K562 (cell line): ENCODE data around the gene WASF2. TPM values are rescaled to one million over a fixed set of nuclear protein-coding genes. Genes with fewer than 3 reads are reported as not detected.

ENCODE experiments used
- ATAC-seq: fragments of 200-7000 bp; cut with Tn5 transposase; 3 replicates; pipeline ENCODE4 v1.9.1; 2020; ENCODE audit warnings: moderate library complexity
- BruUV-seq: library from RNA; stranded (reverse); fragments of 400-500 nt; replicated peaks from 2 replicates; lab custom pipeline; 2021; lab: Mats Ljungman, UMichigan
- CTCF ChIA-PET: fragments of 300-600 bp; formaldehyde crosslinking; extraction: SDS; loops from one replicate; lab custom pipeline; 2021; ENCODE audit warnings: low intra/inter-chr PET ratio; lab: Yijun Ruan, JAX
- POLR2A ChIA-PET: fragments of 300-600, 350-650 bp; sonication (Branson Sonifier 250); formaldehyde crosslinking; extraction: SDS; loops from one replicate; lab custom pipeline; 2021; ENCODE audit warnings: antibody characterized with exemption, inconsistent platforms; lab: Yijun Ruan, JAX
- DNase-seq, 4 experiments: peaks; one replicate each; pipeline versions ENCODE4 v3.0.0 to v3.0.0-alpha.2; 2011 to 2018; ENCODE audit warnings: low spot score in 3 of 4, mixed read lengths in 3 of 4; ENCODE audit errors: extremely low read depth in 1 of 4
- FAIRE-seq: peaks from 2 replicates; lab custom pipeline; 2011; peaks lifted over from hg19 to GRCh38; lab: Jason Lieb, UNC
- H2AFZ ChIP-seq: 2 replicates; pipeline ENCODE4 v1.6.0; 2011; ENCODE audit warnings: low read depth, low read length, control low read depth, inconsistent platforms
- H3K27ac ChIP-seq: fragments of 200-600 bp; 3 replicates; pipeline ENCODE4 v1.8.0; 2011; ENCODE audit warnings: low read depth, mild to moderate bottlenecking, control low read depth, inconsistent platforms, low read length, moderate library complexity, mixed read lengths; ENCODE audit errors: extremely low read depth
- H3K27me3 ChIP-seq, 2 experiments: fragments of 300-600 bp in 1 of 2; 2 replicates in 1 of 2; 3 replicates in 1 of 2; pipeline versions ENCODE4 v1.6.0 to v1.8.0; 2011; ENCODE audit warnings: inconsistent platforms in 2 of 2, low read length in 2 of 2, mild to moderate bottlenecking in 1 of 2, mixed read lengths in 1 of 2, moderate library complexity in 1 of 2; ENCODE audit not compliant: control insufficient read depth in 2 of 2, insufficient read depth in 2 of 2
- H3K36me3 ChIP-seq: fragments of 300-600 bp; 3 replicates; pipeline ENCODE4 v1.8.0; 2011; ENCODE audit warnings: mild to moderate bottlenecking, low read length, inconsistent platforms; ENCODE audit not compliant: control insufficient read depth, insufficient read depth
- H3K4me1 ChIP-seq, 2 experiments: fragments of 200-600 bp in 1 of 2; replicated peaks in 1 of 2; 2 replicates in 1 of 2; 3 replicates in 1 of 2; pipeline versions ENCODE4 v1.5.1 to v1.8.0; 2011; ENCODE audit warnings: inconsistent platforms in 2 of 2, low read length in 2 of 2, mild to moderate bottlenecking in 1 of 2, mixed read lengths in 1 of 2, moderate library complexity in 1 of 2; ENCODE audit not compliant: control insufficient read depth in 2 of 2, insufficient read depth in 2 of 2
- H3K4me2 ChIP-seq: 2 replicates; pipeline ENCODE4 v1.6.1; 2011; ENCODE audit warnings: low read length, control low read depth, inconsistent platforms, mixed read lengths; ENCODE audit not compliant: insufficient read depth
- H3K4me3 ChIP-seq: fragments of 200-600 bp; sonication (generic), shearing (Covaris generic); 2 replicates; pipeline ENCODE4 v1.5.1; 2016; ENCODE audit warnings: control low read depth, inconsistent platforms
- H3K79me2 ChIP-seq: fragments of 200-600 bp; 3 replicates; pipeline ENCODE4 v1.8.0; 2011; ENCODE audit warnings: low read length, inconsistent platforms; ENCODE audit not compliant: control insufficient read depth, insufficient read depth
- H3K9ac ChIP-seq, 2 experiments: 2 replicates each; pipeline versions ENCODE4 v1.6.0 to v1.6.1; 2011; ENCODE audit warnings: low read depth in 2 of 2, low read length in 2 of 2, control low read depth in 1 of 2, inconsistent platforms in 1 of 2, mild to moderate bottlenecking in 1 of 2, mixed read lengths in 1 of 2; ENCODE audit not compliant: insufficient read depth in 1 of 2
- H3K9me1 ChIP-seq: one replicate; pipeline ENCODE4 v1.6.0; 2011; ENCODE audit warnings: inconsistent platforms, mild to moderate bottlenecking, low read length, moderate library complexity; ENCODE audit not compliant: control insufficient read depth, insufficient read depth
- H3K9me3 ChIP-seq: replicated peaks from 2 replicates; pipeline ENCODE4 v1.5.1; 2011; ENCODE audit warnings: low read depth, low read length, inconsistent platforms; ENCODE audit not compliant: control insufficient read depth, insufficient read depth
- H4K20me1 ChIP-seq: replicated peaks from 2 replicates; pipeline ENCODE4 v1.6.1; 2011; ENCODE audit warnings: low read length, inconsistent platforms, mixed read lengths; ENCODE audit not compliant: control insufficient read depth, insufficient read depth
- CEBPB ChIP-seq: fragments of 450-650 bp; IDR thresholded peaks from 2 replicates; pipeline ENCODE4 v1.6.1; 2016; ENCODE audit warnings: missing genetic modification characterization, missing compliant biosample characterization
- CREB3 ChIP-seq: fragments of 450-650 bp; conservative IDR thresholded peaks from 2 replicates; pipeline ENCODE4 v1.6.1; 2016; ENCODE audit warnings: missing genetic modification characterization, low read depth, mild to moderate bottlenecking, missing compliant biosample characterization, moderate library complexity
- E2F3 ChIP-seq: fragments of 250-450 bp; sonication (Bioruptor Pico); IDR thresholded peaks from 2 replicates; pipeline ENCODE4 v1.4.0; 2020; ENCODE audit warnings: mild to moderate bottlenecking
- ESRRB ChIP-seq: fragments of 250-450 bp; sonication (Bioruptor Pico); IDR thresholded peaks from 2 replicates; pipeline ENCODE4 v1.5.0; 2020; ENCODE audit warnings: mild to moderate bottlenecking, moderate library complexity, borderline replicate concordance
- ILF3 ChIP-seq: fragments of 450-650 bp; IDR thresholded peaks from 2 replicates; pipeline ENCODE4 v1.6.1; 2018; ENCODE audit warnings: antibody characterized with exemption, mild to moderate bottlenecking, moderate library complexity, borderline replicate concordance
- NFE2 ChIP-seq: IDR thresholded peaks from 2 replicates; pipeline ENCODE4 v1.6.1; 2014; ENCODE audit warnings: antibody characterized with exemption, low read depth
- NFE2L1 ChIP-seq: fragments of 450-650 bp; IDR thresholded peaks from 2 replicates; pipeline ENCODE4 v1.6.1; 2016; ENCODE audit warnings: missing genetic modification characterization, low read depth, mild to moderate bottlenecking, missing compliant biosample characterization, moderate library complexity, borderline replicate concordance
- NFIC ChIP-seq: fragments of 450-650 bp; IDR thresholded peaks from 2 replicates; pipeline ENCODE4 v1.6.1; 2017; ENCODE audit warnings: mild to moderate bottlenecking, inconsistent platforms
- NR2F6 ChIP-seq: fragments of 450-650 bp; formaldehyde crosslinking; IDR thresholded peaks from 2 replicates; pipeline ENCODE4 v1.4.0; 2020; ENCODE audit warnings: mild to moderate bottlenecking
- RCOR1 ChIP-seq, 2 experiments: IDR thresholded peaks; 2 replicates each; pipeline ENCODE4 v1.6.1; 2012; ENCODE audit warnings: low read depth in 2 of 2, low read length in 2 of 2, borderline replicate concordance in 1 of 2, improper control_type of control experiment in 1 of 2
- RFX1 ChIP-seq: fragments of 450-650 bp; IDR thresholded peaks from 2 replicates; pipeline ENCODE4 v1.6.1; 2016; ENCODE audit warnings: mild to moderate bottlenecking, moderate library complexity
- ZBTB33 ChIP-seq: sonication (generic); formaldehyde crosslinking; IDR thresholded peaks from 2 replicates; pipeline ENCODE4 v1.8.1; 2023; ENCODE audit warnings: mild to moderate bottlenecking, missing genetic modification reagents
- ZBTB34 ChIP-seq: fragments of 250-450 bp; sonication (Bioruptor Pico); IDR thresholded peaks from 2 replicates; pipeline ENCODE4 v1.8.0; 2021; ENCODE audit warnings: mild to moderate bottlenecking, moderate library complexity
- WGBS: fragments of 100-300 bp; shearing (Covaris generic); methylation state at CpG from one replicate; pipeline ENCODE4 v1.1.6; 2016; ENCODE audit warnings: low coverage, mixed read lengths; ENCODE audit not compliant: insufficient coverage; ENCODE audit errors: missing lambda C conversion rate; 5-methylcytosine and 5-hydroxymethylcytosine counted together
- in situ Hi-C: fragments of 300-500 bp; cut with MboI; formaldehyde crosslinking; loops from 4 replicates; pipeline ENCODE4 v1.15.0; 2018; ENCODE audit warnings: inconsistent platforms, mixed read lengths
- intact Hi-C: fragments of 100-400 bp; cut with micrococcal nuclease; formaldehyde crosslinking; loops from 2 replicates; pipeline ENCODE4 v1.14.2; 2022
- polyA plus RNA-seq, 8 experiments: library from polyadenylated mRNA; depleted of rRNA in 4 of 8; stranded (reverse) in 5 of 8; unstranded in 3 of 8; fragments of >200 nt; fragmentation: Nextera tagmentation in 2 of 8; fragmentation: Illumina TruSeq in 1 of 8; extraction: Ambion mirVana in 2 of 8; extraction: Trizol in 1 of 8; gene quantifications; 2 replicates each; pipeline versions ENCODE4 v1.2.1 to v1.2.3, GENCODE V29; 2011 to 2014; ENCODE audit warnings: inconsistent platforms in 1 of 8, missing spikeins in 1 of 8
- total RNA-seq, 7 experiments: library from RNA; depleted of rRNA in 6 of 7; stranded (reverse); fragments of >200 nt in 6 of 7; fragmentation: Illumina TruSeq in 2 of 7; extraction: Trizol in 2 of 7; gene quantifications; 2 replicates each; pipeline versions ENCODE4 v1.2.1 to v1.2.3, GENCODE V29; 2011 to 2021; ENCODE audit warnings: low replicate concordance in 1 of 7

The WASF2 gene
- total and polyA plus RNA-seq, 9 of the 15 experiments (the other 6 are each of a cell fraction or from before 2014, with no cell fraction given) = 8.2 to 163 (median 31.2) TPM

GRCh38 chr1:27507960-27508665 is 18.1 kb upstream of the WASF2 start (continued):
- TF ChIP-seq NFIC (peak; percentile 33; the same call in 1 of the 2 replicates), RFX1 (no peak), RCOR1 (IDR thresholded peaks at IDR 0.05; ENCODE audit: borderline replicate concordance in 1 of 2, low read depth in 2 of 2, low read length in 2 of 2) (peak; percentile 83 to 97), ZBTB34 (CRISPR knock-in tag) (no peak), ILF3 (no peak)

- Histone ChIP-seq H3K27ac (no peak overlapping the region), H4K20me1 (no peaks in the 10 kb centered on the region), H3K4me2 (no peak overlapping the region), H3K4me1 (peaks cover 22 to 30% of the 10 kb centered on the region in 2 experiments; a peak in 4 of 5 replicates), H2AFZ (no peak overlapping the region), H3K27me3 (no peaks in the 10 kb centered on the region), H3K4me3 (no peak overlapping the region), H3K9me1 (no peaks in the 10 kb centered on the region), H3K36me3 (no peaks in the 10 kb centered on the region), H3K9ac (no peak overlapping the region), H3K9me3 (no peaks in the 10 kb centered on the region), H3K79me2 (no peaks in the 10 kb centered on the region)
- intact Hi-C loops = loop anchor here (5.0 kb wide), 1 partner anchor 101 kb away; no protein-coding TSS in a partner anchor
- 81% methylated on average over 6 of the region's 6 CpGs for WGBS
- FAIRE-seq = no peak
- BruUV-seq = no TSS peak
- ChIA-PET POLR2A (interaction anchor here (0.7 to 1.9 kb wide), 2 partner anchors 15 to 116 kb away, joined by 3 to 7 read pairs; no protein-coding TSS in a partner anchor), CTCF (interaction anchor here (0.6 kb wide), 1 partner anchor 222 kb away, joined by 4 read pairs; no protein-coding TSS in a partner anchor)
- ATAC-seq = no peak
- DNase-seq = peak in 1 of 4 experiments; percentile 9
- in situ Hi-C loops = no loop called here
- no peak for TF ChIP-seq NR2F6
- TF ChIP-seq NFE2 = 0 out of 2 replicates have a peak, but pooled peaks have one; percentile 18
- no peak for TF ChIP-seq CREB3 (tag)
- TF ChIP-seq ZBTB33 = peak; percentile 96
- TF ChIP-seq ESRRB (CRISPR knock-in tag) = no peak
- TF ChIP-seq E2F3 (CRISPR knock-in tag) = no peak
- no peak for TF ChIP-seq CEBPB (tag)
- no peak for TF ChIP-seq NFE2L1
These were observed 16.7 kb upstream of the WASF2 start for GRCh38 chr1:27506703-27507102.
